Measurements from ENCODE around the gene RAPSN. TPM values are rescaled to one million over a fixed set of nuclear protein-coding genes. Genes with fewer than 3 reads are reported as not detected.

Gene RAPSN
- total RNA-seq, 4 donors from 2014 or later, result 0.42 to 1.4 (median 0.70) TPM

GRCh38 chr11:47413908-47414684, 34.8 kb downstream of the RAPSN start:
- WGBS, result 49% methylated on average over 12 of the region's 16 CpGs
- Histone ChIP-seq H3K4me1 (peaks cover 52 to 97% (median 89%) of the 10 kb centered on the region in 4 donors), H3K27me3 (no peaks in the 10 kb centered on the region), H3K4me3 (no peak overlapping the region), H3K36me3 (peaks cover 44 to 85% (median 69%) of the 10 kb centered on the region in 4 donors), H3K27ac (replicated peaks in 1 of 4) (peak overlapping the region; percentile 88 to 98 (median 90)), H3K9me3 (no peaks in the 10 kb centered on the region)
- intact Hi-C loops (cut with DNase I), result no loop called here
- no peak for DNase-seq (ENCODE audit: extremely low spot score)
- peak; percentile 57 to 75 for TF ChIP-seq POLR2AphosphoS5 (IDR thresholded peaks at IDR 0.05)
- no peak for TF ChIP-seq EP300 (IDR thresholded peaks at IDR 0.05)

GRCh38 chr11:47413351-47413750, 35.6 kb downstream of the RAPSN start:
- intact Hi-C loops (cut with DNase I), result no loop called here
- DNase-seq (ENCODE audit: extremely low spot score), result no peak
- no peak overlapping the region for H3K4me3 ChIP-seq
- H3K27me3 ChIP-seq, result no peaks in the 10 kb centered on the region
- TF ChIP-seq CTCF (IDR thresholded peaks at IDR 0.05) (no peak), POLR2A (IDR thresholded peaks at IDR 0.05; ENCODE audit: low read depth) (no peak), EP300 (IDR thresholded peaks at IDR 0.05) (no peak), POLR2AphosphoS5 (IDR thresholded peaks at IDR 0.05) (no peak)
- peaks cover 54 to 96% (median 91%) of the 10 kb centered on the region in 4 donors for H3K4me1 ChIP-seq
- WGBS, result 83% methylated on average over 13 of the region's 13 CpGs
- H3K27ac ChIP-seq (replicated peaks in 1 of 4), result peak overlapping the region; percentile 88 to 98 (median 90)
- H3K36me3 ChIP-seq, result peaks cover 37 to 78% (median 62%) of the 10 kb centered on the region in 4 donors
- no peaks in the 10 kb centered on the region for H3K9me3 ChIP-seq

GRCh38 chr11:47411884-47412746, 36.8 kb downstream of the RAPSN start:
- intact Hi-C loops (cut with DNase I), result no loop called here
- H3K27me3 ChIP-seq, result no peaks in the 10 kb centered on the region
- no peaks in the 10 kb centered on the region for H3K9me3 ChIP-seq
- peak overlapping the region; percentile 47 to 98 (median 97) for H3K27ac ChIP-seq (replicated peaks in 1 of 4)
- no peak overlapping the region for H3K4me3 ChIP-seq
- 60% methylated on average over 2 of the region's 12 CpGs for WGBS
- peaks cover 59 to 91% (median 86%) of the 10 kb centered on the region in 4 donors for H3K4me1 ChIP-seq
- TF ChIP-seq CTCF (IDR thresholded peaks at IDR 0.05), result peak; percentile 49 to 75 (median 49)
- TF ChIP-seq POLR2AphosphoS5 (IDR thresholded peaks at IDR 0.05), result no peak
- peaks cover 29 to 65% (median 50%) of the 10 kb centered on the region in 4 donors for H3K36me3 ChIP-seq
- no peak for DNase-seq (ENCODE audit: extremely low spot score)

- peak overlapping the region; percentile 96 to 98 (median 98) for H3K27ac ChIP-seq (replicated peaks in 1 of 4)
- H3K27me3 ChIP-seq, result no peaks in the 10 kb centered on the region
- peaks cover 48 to 80% (median 77%) of the 10 kb centered on the region in 4 donors for H3K4me1 ChIP-seq
- WGBS, result 75% methylated on average over 8 of the region's 12 CpGs
- intact Hi-C loops (cut with DNase I), result no loop called here
- no peak for DNase-seq (ENCODE audit: extremely low spot score)
- H3K4me3 ChIP-seq, result peak overlapping the region; percentile 82 to 94 (median 88)
- peaks cover 29 to 55% (median 48%) of the 10 kb centered on the region in 4 donors for H3K36me3 ChIP-seq
- H3K9me3 ChIP-seq, result no peaks in the 10 kb centered on the region
- TF ChIP-seq POLR2AphosphoS5 (IDR thresholded peaks at IDR 0.05) (no peak), CTCF (IDR thresholded peaks at IDR 0.05) (no peak), EP300 (IDR thresholded peaks at IDR 0.05) (no peak), POLR2A (IDR thresholded peaks at IDR 0.05; ENCODE audit: low read depth) (no peak)
Observed at GRCh38 chr11:47410370-47411264, 38.3 kb downstream of the RAPSN start.

Data from esophagus muscularis mucosa (tissue), 4 donors.